CD8-positive, alpha-beta memory T cell (primary cell): ENCODE measurements around the gene BBX. TPM values are rescaled to one million over a fixed set of nuclear protein-coding genes. Genes with fewer than 3 reads are reported as not detected.
A peak's percentile ranks its signal among the peaks of the same experiment; 100 is the strongest.
"Not testable (repeated sequence)": the region's sequence is repeated elsewhere in the genome, so short reads cannot be mapped to it uniquely, and the experiment has no call there.

Experiments
- CTCF ChIA-PET: fragments of 350-600 bp; sonication (Branson Sonifier 250); formaldehyde crosslinking; loops from one replicate; lab custom pipeline; 2021; ENCODE audit warnings: antibody characterized with exemption; lab: Charles Lee
- POLR2A ChIA-PET: fragments of 350-600 bp; sonication (Branson Sonifier 250); formaldehyde crosslinking; loops from one replicate; lab custom pipeline; 2021; ENCODE audit warnings: antibody characterized with exemption; lab: Charles Lee
- DNase-seq, 5 donors: peaks; one replicate each; pipeline versions ENCODE4 v3.0.0 to v3.0.0-alpha.2; 2020 to 2022; ENCODE audit warnings: mixed read lengths in 1 of 5
- H3K27ac ChIP-seq: one replicate; pipeline ENCODE4 v1.7.0; 2013; ENCODE audit warnings: low read depth, mild to moderate bottlenecking, low read length, moderate library complexity
- H3K27me3 ChIP-seq: 2 replicates; pipeline ENCODE4 v1.7.0; 2013; ENCODE audit warnings: low read length, mild to moderate bottlenecking; ENCODE audit not compliant: insufficient read depth, poor library complexity, severe bottlenecking
- H3K36me3 ChIP-seq: 2 replicates; pipeline ENCODE4 v1.7.0; 2013; ENCODE audit warnings: mild to moderate bottlenecking, low read length, moderate library complexity; ENCODE audit not compliant: insufficient read depth
- H3K4me1 ChIP-seq: 2 replicates; pipeline ENCODE4 v1.7.0; 2013; ENCODE audit warnings: mild to moderate bottlenecking, low read length, moderate library complexity; ENCODE audit not compliant: insufficient read depth
- H3K4me3 ChIP-seq: 2 replicates; pipeline ENCODE4 v1.7.0; 2013; ENCODE audit warnings: mild to moderate bottlenecking, low read length
- H3K9me3 ChIP-seq: 2 replicates; pipeline ENCODE4 v1.7.0; 2013; ENCODE audit warnings: mild to moderate bottlenecking, low read length
- H3K27ac Mint-ChIP-seq, 8 donors: one replicate each; pipeline ENCODE4 v1.8.0; 2020 to 2021; ENCODE audit warnings: mixed read lengths in 8 of 8, mild to moderate bottlenecking in 6 of 8, inconsistent platforms in 3 of 8, moderate library complexity in 3 of 8
- H3K27me3 Mint-ChIP-seq, 2 donors: one replicate each; pipeline ENCODE4 v1.8.0; 2020 to 2021; ENCODE audit warnings: mixed read lengths in 2 of 2, mild to moderate bottlenecking in 1 of 2, moderate library complexity in 1 of 2
- H3K36me3 Mint-ChIP-seq, 3 donors: one replicate each; pipeline ENCODE4 v1.8.0; 2020 to 2021; ENCODE audit warnings: mixed read lengths in 3 of 3, inconsistent platforms in 1 of 3, mild to moderate bottlenecking in 1 of 3
- H3K4me1 Mint-ChIP-seq, 3 donors: one replicate each; pipeline ENCODE4 v1.8.0; 2020 to 2021; ENCODE audit warnings: mixed read lengths in 3 of 3, inconsistent platforms in 1 of 3, mild to moderate bottlenecking in 1 of 3
- H3K4me3 Mint-ChIP-seq, 7 donors: one replicate each; pipeline ENCODE4 v1.8.0; 2020 to 2021; ENCODE audit warnings: mixed read lengths in 7 of 7, mild to moderate bottlenecking in 6 of 7, moderate library complexity in 4 of 7, inconsistent platforms in 2 of 7
- H3K9me3 Mint-ChIP-seq, 5 donors: one replicate each; pipeline ENCODE4 v1.8.0; 2020 to 2022; ENCODE audit warnings: mixed read lengths in 5 of 5, mild to moderate bottlenecking in 3 of 5, moderate library complexity in 2 of 5, inconsistent platforms in 1 of 5
- polyA plus RNA-seq: library from polyadenylated mRNA; unstranded; fragments of 300-500 nt; fragmentation: Illumina TruSeq; gene quantifications from one replicate; pipeline ENCODE4 v1.2.3, GENCODE V29; 2021
- total RNA-seq, 2 experiments: library from RNA; stranded (reverse); gene quantifications; one replicate each; pipeline ENCODE4 v1.2.3, GENCODE V29; 2021

Gene BBX
- total and polyA plus RNA-seq, 3 experiments from 2014 or later = 44.5 to 126 (median 54.0) TPM

DNA sequence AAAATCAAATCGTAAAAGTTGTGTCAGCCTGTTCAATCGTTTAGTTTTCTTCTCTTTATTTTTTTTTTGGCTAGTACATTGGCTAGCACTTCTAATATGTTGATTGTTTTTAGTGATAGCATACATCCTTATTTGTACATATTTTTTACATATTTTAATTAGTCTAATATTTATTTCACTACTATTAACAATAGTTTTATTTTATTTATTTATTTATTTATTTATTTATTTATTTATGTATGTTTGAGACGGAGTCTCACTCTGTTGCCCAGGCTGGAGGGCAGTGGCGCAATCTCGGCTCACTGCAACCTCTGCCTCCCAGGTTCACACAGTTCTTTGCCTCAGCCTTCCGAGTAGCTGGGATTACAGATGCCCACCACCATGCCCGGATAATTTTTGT, 42.5 kb downstream of the BBX start:
- H3K36me3 Mint-ChIP-seq, DNase-seq, H3K27ac Mint-ChIP-seq, H3K9me3 ChIP-seq, CTCF ChIA-PET, H3K4me1 ChIP-seq, H3K27me3 Mint-ChIP-seq, H3K36me3 ChIP-seq, POLR2A ChIA-PET, H3K27me3 ChIP-seq, H3K4me3 Mint-ChIP-seq, H3K4me3 ChIP-seq, H3K9me3 Mint-ChIP-seq, H3K27ac ChIP-seq: not testable (repeated sequence)
- peaks cover 35 to 80% (median 62%) of the 10 kb centered on the region in 3 donors for H3K4me1 Mint-ChIP-seq

DNA sequence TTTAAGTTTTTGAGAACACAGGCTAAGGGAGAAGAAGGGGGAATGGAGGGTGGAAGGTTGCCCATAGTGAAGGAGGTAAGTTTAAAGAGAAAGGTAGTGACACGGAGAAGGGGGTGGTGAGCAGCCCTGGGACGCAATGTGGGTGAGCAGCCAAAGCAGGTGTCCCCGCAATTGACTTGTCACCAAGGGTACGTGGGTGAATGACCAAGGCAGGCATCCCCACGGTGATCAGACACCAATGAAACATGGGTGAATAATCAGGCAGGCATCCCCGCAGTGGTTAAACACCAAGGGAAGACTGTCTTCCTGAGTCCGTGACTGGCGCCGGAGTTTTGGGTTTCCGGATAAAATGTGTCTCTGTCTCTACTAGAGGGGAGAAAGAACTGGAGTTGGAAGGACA, 48.3 kb downstream of the BBX start:
- POLR2A ChIA-PET, H3K4me1 ChIP-seq, H3K9me3 Mint-ChIP-seq, H3K27ac ChIP-seq, H3K9me3 ChIP-seq, H3K36me3 Mint-ChIP-seq, H3K4me3 ChIP-seq, H3K27me3 Mint-ChIP-seq, CTCF ChIA-PET, H3K4me3 Mint-ChIP-seq, DNase-seq, H3K27me3 ChIP-seq, H3K36me3 ChIP-seq: not testable (repeated sequence)
- peak overlapping the region in 2 of 8 donors; percentile 30 to 43 for H3K27ac Mint-ChIP-seq
- peaks cover 37 to 56% (median 40%) of the 10 kb centered on the region in 3 donors for H3K4me1 Mint-ChIP-seq

DNA sequence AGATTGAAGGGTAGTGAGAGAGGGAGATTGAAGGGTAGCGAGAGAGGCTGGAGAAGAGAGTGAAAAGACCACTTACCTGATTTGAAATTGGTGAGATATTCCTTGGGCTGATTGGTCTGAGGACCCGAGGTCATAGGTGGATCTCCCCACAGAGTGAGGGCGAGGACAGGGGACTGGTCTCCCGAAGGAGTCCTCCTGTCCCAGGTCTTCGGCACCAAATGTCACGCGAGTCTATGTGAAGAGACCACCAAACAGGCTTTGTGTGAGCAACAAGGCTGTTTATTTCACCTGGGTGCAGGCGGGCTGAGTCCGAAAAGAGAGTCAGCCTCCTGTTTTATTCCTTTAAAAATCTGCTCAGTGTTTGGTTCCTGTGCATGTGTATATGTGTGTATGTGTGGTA, 48.7 kb downstream of the BBX start:
- H3K4me3 Mint-ChIP-seq, H3K27me3 ChIP-seq, H3K9me3 ChIP-seq, H3K4me1 ChIP-seq, DNase-seq, H3K4me3 ChIP-seq, CTCF ChIA-PET, H3K27ac ChIP-seq, H3K27me3 Mint-ChIP-seq, H3K36me3 ChIP-seq, H3K9me3 Mint-ChIP-seq, POLR2A ChIA-PET, H3K36me3 Mint-ChIP-seq: not testable (repeated sequence)
- peak overlapping the region in 1 of 8 donors; percentile 55 for H3K27ac Mint-ChIP-seq
- peaks cover 39 to 52% (median 40%) of the 10 kb centered on the region in 3 donors for H3K4me1 Mint-ChIP-seq

DNA sequence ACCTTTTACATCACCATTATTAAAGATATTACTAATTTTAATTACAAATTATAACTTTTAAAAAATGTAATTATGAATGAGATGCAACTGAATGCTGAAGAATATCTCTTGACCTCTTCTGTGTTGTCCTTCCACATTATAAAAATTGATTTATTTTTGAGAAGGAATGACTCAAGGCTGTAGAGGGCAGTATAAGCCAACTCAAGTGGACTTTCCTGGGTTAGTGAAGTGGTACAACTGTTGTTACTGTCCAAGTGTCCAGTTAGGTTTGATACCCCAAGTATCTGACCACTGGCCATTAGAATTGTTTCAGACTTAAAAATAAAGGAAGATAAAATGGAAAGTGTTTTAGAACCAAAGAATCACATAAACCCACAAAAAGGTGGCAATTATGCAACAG, 51.9 kb downstream of the BBX start:
- Mint-ChIP-seq H3K27me3 (peaks cover 0 to 2% of the 10 kb centered on the region in 2 donors), H3K4me1 (peaks cover 45 to 50% (median 46%) of the 10 kb centered on the region in 3 donors), H3K4me3 (no peak overlapping the region), H3K9me3 (no peaks in the 10 kb centered on the region), H3K27ac (no peak overlapping the region), H3K36me3 (peaks cover 0 to 15% (median 4%) of the 10 kb centered on the region in 3 donors)
- Histone ChIP-seq H3K27me3 (no peaks in the 10 kb centered on the region), H3K4me1 (peaks cover 4% of the 10 kb centered on the region), H3K9me3 (no peaks in the 10 kb centered on the region), H3K4me3 (no peak overlapping the region), H3K36me3 (no peaks in the 10 kb centered on the region), H3K27ac (no peak overlapping the region)
- CTCF ChIA-PET = interaction anchor here (1.2 to 1.5 kb wide), 2 partner anchors 24 to 177 kb away, joined by 3 read pairs; no protein-coding TSS in a partner anchor
- DNase-seq = no peak
- POLR2A ChIA-PET = no interaction called here

DNA sequence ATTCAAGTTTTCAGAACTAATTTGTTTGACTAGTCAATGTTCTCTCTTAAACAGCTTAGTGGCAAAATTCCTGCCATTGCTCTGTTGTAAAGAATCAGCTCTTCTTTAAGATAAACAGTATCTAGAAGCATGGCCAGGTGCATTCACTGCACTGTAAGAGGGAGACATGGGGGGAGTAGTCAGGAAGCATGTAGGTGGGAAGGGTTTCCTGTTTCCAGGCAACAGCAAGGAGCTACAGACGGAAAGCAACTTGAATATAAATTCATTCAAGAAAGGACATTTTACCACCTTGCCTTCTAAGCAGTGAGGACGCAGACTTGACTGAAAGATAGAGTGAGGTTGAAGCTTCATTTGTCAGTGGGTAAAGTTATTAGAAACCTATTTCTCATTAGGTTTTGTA, 55.3 kb downstream of the BBX start:
- Mint-ChIP-seq H3K4me3 (no peak overlapping the region), H3K36me3 (peaks cover 0 to 15% (median 4%) of the 10 kb centered on the region in 3 donors), H3K9me3 (no peaks in the 10 kb centered on the region), H3K27ac (peak overlapping the region in 5 of 8 donors; percentile 3 to 64 (median 18)), H3K27me3 (peaks cover 0 to 2% of the 10 kb centered on the region in 2 donors), H3K4me1 (peaks cover 32 to 42% (median 39%) of the 10 kb centered on the region in 3 donors)
- no peaks in the 10 kb centered on the region for H3K27me3 ChIP-seq
- DNase-seq = no peak
- H3K9me3 ChIP-seq = no peaks in the 10 kb centered on the region
- ChIA-PET CTCF (no interaction called here), POLR2A (no interaction called here)
- no peak overlapping the region for H3K4me3 ChIP-seq
- no peaks in the 10 kb centered on the region for H3K36me3 ChIP-seq
- H3K27ac ChIP-seq = no peak overlapping the region
- peaks cover 4% of the 10 kb centered on the region for H3K4me1 ChIP-seq

DNA sequence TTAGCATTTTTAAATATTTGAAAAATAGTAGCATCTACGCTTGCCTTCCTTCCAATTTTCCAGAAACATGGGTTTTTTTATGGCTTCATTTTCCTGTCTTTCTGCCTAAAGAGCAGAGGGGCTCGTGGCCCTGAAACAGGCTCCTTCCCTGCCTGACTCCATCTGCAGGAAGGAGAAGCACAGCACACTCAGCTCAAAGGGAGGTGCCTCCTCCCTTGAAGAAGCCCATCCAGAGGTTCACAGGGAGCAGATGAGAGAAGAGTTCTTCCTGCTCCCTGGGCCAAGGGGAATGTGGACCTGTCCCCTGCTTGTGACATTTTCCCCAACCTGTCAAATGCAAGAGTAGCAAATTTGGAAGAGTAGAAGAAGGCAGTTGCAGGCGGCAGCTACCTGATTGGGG, 55.8 kb downstream of the BBX start:
- Mint-ChIP-seq H3K27me3 (peaks cover 0 to 2% of the 10 kb centered on the region in 2 donors), H3K27ac (peak overlapping the region in 3 of 8 donors; percentile 2 to 57 (median 52)), H3K4me1 (peaks cover 33 to 44% (median 39%) of the 10 kb centered on the region in 3 donors), H3K36me3 (peaks cover 0 to 15% (median 4%) of the 10 kb centered on the region in 3 donors), H3K9me3 (no peaks in the 10 kb centered on the region), H3K4me3 (no peak overlapping the region)
- Histone ChIP-seq H3K4me1 (peaks cover 4% of the 10 kb centered on the region), H3K27me3 (no peaks in the 10 kb centered on the region), H3K27ac (no peak overlapping the region), H3K9me3 (no peaks in the 10 kb centered on the region), H3K36me3 (no peaks in the 10 kb centered on the region), H3K4me3 (no peak overlapping the region)
- DNase-seq = no peak
- ChIA-PET POLR2A (no interaction called here), CTCF (no interaction called here)

DNA sequence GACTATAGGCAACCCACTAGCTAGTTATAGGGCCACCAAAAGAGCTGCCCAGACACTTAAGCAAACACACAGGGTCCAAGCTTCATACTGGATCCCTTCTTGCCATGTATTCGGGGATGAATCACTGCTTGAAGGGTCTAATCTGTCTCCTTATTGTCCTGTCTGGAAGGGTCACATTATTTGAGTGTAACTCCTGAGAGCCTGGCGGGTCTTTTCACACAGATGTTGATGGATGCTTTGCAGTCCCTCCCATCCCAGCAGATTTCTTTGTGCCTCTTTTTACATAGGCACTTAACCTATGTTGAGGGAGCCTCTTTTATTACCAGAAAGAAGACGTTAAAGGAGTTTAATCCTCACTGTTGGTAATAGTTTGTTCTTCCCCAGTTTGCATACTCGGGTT, 56.6 kb downstream of the BBX start:
- H3K36me3 ChIP-seq = no peaks in the 10 kb centered on the region
- H3K4me1 ChIP-seq = peaks cover 4% of the 10 kb centered on the region
- no peaks in the 10 kb centered on the region for H3K9me3 ChIP-seq
- H3K4me3 Mint-ChIP-seq = no peak overlapping the region
- H3K36me3 Mint-ChIP-seq = peaks cover 0 to 15% (median 4%) of the 10 kb centered on the region in 3 donors
- no peak for DNase-seq
- CTCF ChIA-PET = no interaction called here
- no peaks in the 10 kb centered on the region for H3K9me3 Mint-ChIP-seq
- no peak overlapping the region for H3K4me3 ChIP-seq
- H3K27ac Mint-ChIP-seq = peak overlapping the region in 3 of 8 donors; percentile 3 to 58 (median 11)
- peaks cover 33 to 44% (median 39%) of the 10 kb centered on the region in 3 donors for H3K4me1 Mint-ChIP-seq
- peaks cover 0 to 2% of the 10 kb centered on the region in 2 donors for H3K27me3 Mint-ChIP-seq
- POLR2A ChIA-PET = no interaction called here
- no peak overlapping the region for H3K27ac ChIP-seq
- H3K27me3 ChIP-seq = no peaks in the 10 kb centered on the region

DNA sequence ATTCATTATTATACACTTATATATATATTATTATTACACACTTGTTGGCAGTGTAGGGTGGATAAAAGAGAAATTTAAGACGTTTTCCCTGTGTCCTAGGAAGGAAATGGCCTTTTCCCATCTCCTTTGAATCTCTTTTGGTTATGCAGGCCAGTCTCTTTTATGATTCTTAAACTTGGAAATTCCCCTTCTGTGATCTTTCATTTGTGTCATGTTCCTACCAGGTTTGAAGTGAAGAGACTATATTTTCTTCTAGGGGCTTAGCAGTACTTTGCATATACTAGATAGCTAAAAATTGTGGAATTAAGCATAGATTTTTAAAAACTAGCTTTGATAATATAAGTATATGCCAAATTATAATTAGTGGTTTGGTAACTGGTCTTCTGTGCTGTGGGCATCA, 58.5 kb downstream of the BBX start:
- Histone ChIP-seq H3K9me3 (no peaks in the 10 kb centered on the region), H3K36me3 (no peaks in the 10 kb centered on the region), H3K4me1 (peaks cover 4% of the 10 kb centered on the region), H3K27me3 (no peaks in the 10 kb centered on the region), H3K27ac (no peak overlapping the region), H3K4me3 (no peak overlapping the region)
- no peak overlapping the region for H3K27ac Mint-ChIP-seq
- peaks cover 33 to 46% (median 38%) of the 10 kb centered on the region in 3 donors for H3K4me1 Mint-ChIP-seq
- no peak for DNase-seq
- H3K9me3 Mint-ChIP-seq = no peaks in the 10 kb centered on the region
- H3K27me3 Mint-ChIP-seq = peaks cover 0 to 2% of the 10 kb centered on the region in 2 donors
- H3K36me3 Mint-ChIP-seq = peaks cover 0 to 23% (median 4%) of the 10 kb centered on the region in 3 donors
- ChIA-PET POLR2A (no interaction called here), CTCF (no interaction called here)
- H3K4me3 Mint-ChIP-seq = no peak overlapping the region
